Peyer's patch (tissue), 4 donors: ENCODE results near the gene GNS.

Experiments used
- CTCF ChIP-seq, 6 experiments: fragments of 450-650 bp in 4 of 6; fragments of 200-600 bp in 2 of 6; sonication (generic) in 1 of 6; IDR thresholded peaks; one replicate each; pipeline ENCODE4 v1.5.1; 2017 to 2019; ENCODE audit warnings: antibody characterized with exemption in 6 of 6, mild to moderate bottlenecking in 3 of 6, moderate library complexity in 1 of 6
- POLR2A ChIP-seq, 2 donors: fragments of 450-650 bp; IDR thresholded peaks; one replicate each; pipeline ENCODE4 v1.5.1; 2017; ENCODE audit warnings: antibody characterized with exemption in 2 of 2, mild to moderate bottlenecking in 2 of 2, moderate library complexity in 2 of 2

GRCh38 chr12:64706306-64706705 is 52.9 kb downstream of the GNS start:
- no peak for TF ChIP-seq CTCF (IDR thresholded peaks at IDR 0.05)
- TF ChIP-seq POLR2A (IDR thresholded peaks at IDR 0.05) = no peak
